ENCODE data around the gene DRAM1. TPM values are rescaled to one million over a fixed set of nuclear protein-coding genes. Genes with fewer than 3 reads are reported as not detected.
A peak's percentile ranks its signal among the peaks of the same experiment; 100 is the strongest.

DRAM1 gene
- polyA plus RNA-seq, 1 donor (not counting 4 experiments of a cell fraction or from before 2014, with no cell fraction given): 21.7 TPM

- H3K79me2 ChIP-seq (ENCODE audit: control insufficient read depth, insufficient read depth, low read length): no peaks in the 10 kb centered on the region
- FAIRE-seq (no peak), DNase-seq (ENCODE audit: low read depth, low spot score) (no peak)
- no peaks in the 10 kb centered on the region for H4K20me1 ChIP-seq (ENCODE audit: control insufficient read depth, extremely low read depth, insufficient read depth, low read length)
- H3K4me3 ChIP-seq (ENCODE audit: control insufficient read depth in 2 of 3, extremely low read depth in 1 of 3, insufficient read depth in 2 of 3, low read depth in 1 of 3, low read length in 3 of 3): no peak overlapping the region
- H3K4me2 ChIP-seq (ENCODE audit: control insufficient read depth, extremely low read depth, insufficient read depth, low read depth, low read length): no peak overlapping the region
- no peak overlapping the region for H3K9ac ChIP-seq (ENCODE audit: control insufficient read depth, extremely low read depth, insufficient read depth, low read length)
- no peak for TF ChIP-seq CTCF (optimal IDR thresholded peaks at IDR 0.05 in 1 of 3, IDR thresholded peaks at IDR 0.05 in 1 of 3, conservative IDR thresholded peaks at IDR 0.05 in 1 of 3; ENCODE audit: extremely low read depth in 1 of 3, insufficient read depth in 2 of 3, low read length in 3 of 3)
- TF ChIP-seq EZH2 (IDR thresholded peaks at IDR 0.05; ENCODE audit: low read length): no peak
- H3K27me3 ChIP-seq (ENCODE audit: control insufficient read depth, extremely low read depth, insufficient read depth, low read length): no peaks in the 10 kb centered on the region
- dilution Hi-C loops (cut with MboI; ENCODE audit: extremely low pct_ligation_motif_present, low sequenced_read_pairs): no loop called here
- peaks cover 5% of the 10 kb centered on the region for H3K4me1 ChIP-seq (ENCODE audit: control insufficient read depth, extremely low read depth, insufficient read depth, low read length)
- no peak overlapping the region for H3K27ac ChIP-seq (ENCODE audit: control insufficient read depth, insufficient read depth, low read length)
- H3K36me3 ChIP-seq (ENCODE audit: control insufficient read depth in 2 of 2, extremely low read depth in 1 of 2, insufficient read depth in 2 of 2, low read length in 2 of 2): peaks cover 0 to 2% of the 10 kb centered on the region in 2 experiments
- no peak overlapping the region for H2AFZ ChIP-seq (ENCODE audit: control insufficient read depth, low read length)
- H3K9me3 ChIP-seq (ENCODE audit: control insufficient read depth, low read depth, low read length): no peaks in the 10 kb centered on the region
- no peaks in the 10 kb centered on the region for H3K9me1 ChIP-seq (ENCODE audit: control insufficient read depth, extremely low read depth, insufficient read depth, low read length)
Measured at GRCh38 chr12:101924618-101925017, 47.2 kb downstream of the DRAM1 start.

- Histone ChIP-seq H3K4me2 (ENCODE audit: control insufficient read depth, extremely low read depth, insufficient read depth, low read depth, low read length) (peak overlapping the region; percentile 14), H2AFZ (ENCODE audit: control insufficient read depth, low read length) (no peak overlapping the region), H3K9me3 (ENCODE audit: control insufficient read depth, low read depth, low read length) (no peaks in the 10 kb centered on the region), H3K4me1 (ENCODE audit: control insufficient read depth, extremely low read depth, insufficient read depth, low read length) (peaks cover 5% of the 10 kb centered on the region), H3K9ac (ENCODE audit: control insufficient read depth, extremely low read depth, insufficient read depth, low read length) (no peak overlapping the region), H3K79me2 (ENCODE audit: control insufficient read depth, insufficient read depth, low read length) (no peaks in the 10 kb centered on the region), H3K36me3 (ENCODE audit: control insufficient read depth in 2 of 2, extremely low read depth in 1 of 2, insufficient read depth in 2 of 2, low read length in 2 of 2) (peaks cover 0 to 2% of the 10 kb centered on the region in 2 experiments), H3K27me3 (ENCODE audit: control insufficient read depth, extremely low read depth, insufficient read depth, low read length) (no peaks in the 10 kb centered on the region), H4K20me1 (ENCODE audit: control insufficient read depth, extremely low read depth, insufficient read depth, low read length) (no peaks in the 10 kb centered on the region), H3K27ac (ENCODE audit: control insufficient read depth, insufficient read depth, low read length) (no peak overlapping the region), H3K4me3 (ENCODE audit: control insufficient read depth in 2 of 3, extremely low read depth in 1 of 3, insufficient read depth in 2 of 3, low read depth in 1 of 3, low read length in 3 of 3) (no peak overlapping the region), H3K9me1 (ENCODE audit: control insufficient read depth, extremely low read depth, insufficient read depth, low read length) (no peaks in the 10 kb centered on the region)
- dilution Hi-C loops (cut with MboI; ENCODE audit: extremely low pct_ligation_motif_present, low sequenced_read_pairs): no loop called here
- TF ChIP-seq EZH2 (IDR thresholded peaks at IDR 0.05; ENCODE audit: low read length) (no peak), CTCF (optimal IDR thresholded peaks at IDR 0.05 in 1 of 3, IDR thresholded peaks at IDR 0.05 in 1 of 3, conservative IDR thresholded peaks at IDR 0.05 in 1 of 3; ENCODE audit: extremely low read depth in 1 of 3, insufficient read depth in 2 of 3, low read length in 3 of 3) (no peak)
- peak; percentile 15 for DNase-seq (ENCODE audit: low read depth, low spot score)
- no peak for FAIRE-seq
Measured at GRCh38 chr12:101925361-101925760, 48.0 kb downstream of the DRAM1 start.

All from keratinocyte (primary cell).